CD4-positive, alpha-beta T cell treated with Interleukin-15 for 4 hours (primary cell): ENCODE data around the gene MRPS7.

ENCODE experiments used
- DNase-seq: peaks from one replicate; pipeline ENCODE4 v3.0.0-alpha.2; 2020; ENCODE audit warnings: low spot score

The MRPS7 gene

DNA sequence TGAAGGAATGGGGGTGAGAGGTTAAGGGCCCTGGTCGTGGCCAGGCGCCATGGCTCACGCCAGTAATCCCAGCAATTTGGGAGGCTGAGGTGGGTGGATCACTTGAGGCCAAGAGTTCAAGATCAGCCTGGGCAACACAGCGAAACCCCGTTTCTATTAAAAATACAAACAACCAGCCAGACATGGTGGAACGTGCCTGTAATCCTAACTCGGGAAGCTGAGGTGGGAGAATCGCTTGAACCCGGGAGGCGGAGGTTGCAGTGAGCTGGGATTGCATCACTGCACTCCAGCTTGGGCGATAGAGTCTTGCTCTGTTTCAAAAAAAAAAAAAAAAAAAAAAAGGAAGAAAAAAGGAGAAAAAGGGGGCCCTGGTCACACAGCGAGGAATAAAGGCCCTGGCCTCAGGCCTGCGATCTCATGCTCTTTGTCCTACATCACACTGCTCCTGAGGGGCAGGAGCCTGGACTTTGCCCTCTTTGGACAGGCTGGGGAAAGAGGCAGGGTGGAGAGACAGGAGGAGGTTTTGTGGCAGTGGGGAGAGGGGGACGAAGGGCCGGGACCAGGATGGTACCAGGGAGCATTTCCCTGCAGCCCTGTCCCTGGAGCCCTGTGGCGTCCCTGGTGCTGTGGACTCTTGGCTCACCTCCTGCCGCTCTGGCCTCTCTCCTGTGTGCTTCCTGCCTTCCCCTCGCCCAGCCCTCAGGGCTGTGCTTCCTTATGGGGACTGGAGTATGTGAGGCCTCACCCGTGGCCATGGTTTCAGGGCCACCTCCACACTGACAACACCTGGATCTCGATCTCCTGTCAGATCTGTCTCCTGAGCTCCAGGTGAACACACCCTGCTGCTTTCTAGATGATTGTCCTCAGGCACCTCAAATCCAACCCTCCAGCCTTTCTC, 47.3 kb downstream of the MRPS7 start:
- no peak for DNase-seq

DNA sequence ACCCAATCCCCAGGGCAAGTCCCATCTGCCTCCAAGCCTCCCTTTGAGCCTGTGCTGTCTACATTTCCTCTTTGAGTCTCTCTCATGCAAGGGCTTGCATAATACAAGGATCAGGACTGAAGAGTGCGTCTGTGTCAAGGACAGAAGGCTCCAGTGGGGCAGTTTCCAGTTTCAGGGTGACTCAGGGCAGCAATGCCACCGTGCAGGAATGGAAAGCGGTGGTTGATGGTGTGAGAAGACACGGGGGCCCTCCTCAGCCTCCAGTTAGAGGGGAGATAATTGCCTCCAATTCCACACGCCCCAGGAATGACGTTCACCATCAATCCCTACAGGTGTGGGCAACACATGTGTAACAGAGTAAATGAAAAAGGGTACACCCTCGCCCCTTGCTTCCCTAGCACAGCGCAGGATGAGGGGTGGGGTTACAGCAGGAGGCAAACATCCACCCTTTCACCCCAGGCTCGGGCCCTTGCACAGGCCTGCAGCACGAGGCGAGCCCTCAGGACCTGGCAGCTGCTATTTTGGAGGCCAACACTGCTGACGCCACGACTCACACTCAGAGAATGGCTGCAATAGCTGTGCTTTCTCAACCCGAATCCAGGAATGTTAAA, 52.4 kb downstream of the MRPS7 start:
- no peak for DNase-seq

- no peak for DNase-seq
Measured at GRCh38 chr17:75315541-75316243, 54.0 kb downstream of the MRPS7 start.
